UCSD-AML1 (cell line): ENCODE data around the gene DNAJC12.
"Not testable (repeated sequence)": the region's sequence is repeated elsewhere in the genome, so short reads cannot be mapped to it uniquely, and the experiment has no call there.

ENCODE experiments used
- DNase-seq: peaks from one replicate; lab custom pipeline; 2025; ENCODE audit not compliant: unreplicated experiment; lab: John Stamatoyannopoulos, UW

DNAJC12 gene

DNA sequence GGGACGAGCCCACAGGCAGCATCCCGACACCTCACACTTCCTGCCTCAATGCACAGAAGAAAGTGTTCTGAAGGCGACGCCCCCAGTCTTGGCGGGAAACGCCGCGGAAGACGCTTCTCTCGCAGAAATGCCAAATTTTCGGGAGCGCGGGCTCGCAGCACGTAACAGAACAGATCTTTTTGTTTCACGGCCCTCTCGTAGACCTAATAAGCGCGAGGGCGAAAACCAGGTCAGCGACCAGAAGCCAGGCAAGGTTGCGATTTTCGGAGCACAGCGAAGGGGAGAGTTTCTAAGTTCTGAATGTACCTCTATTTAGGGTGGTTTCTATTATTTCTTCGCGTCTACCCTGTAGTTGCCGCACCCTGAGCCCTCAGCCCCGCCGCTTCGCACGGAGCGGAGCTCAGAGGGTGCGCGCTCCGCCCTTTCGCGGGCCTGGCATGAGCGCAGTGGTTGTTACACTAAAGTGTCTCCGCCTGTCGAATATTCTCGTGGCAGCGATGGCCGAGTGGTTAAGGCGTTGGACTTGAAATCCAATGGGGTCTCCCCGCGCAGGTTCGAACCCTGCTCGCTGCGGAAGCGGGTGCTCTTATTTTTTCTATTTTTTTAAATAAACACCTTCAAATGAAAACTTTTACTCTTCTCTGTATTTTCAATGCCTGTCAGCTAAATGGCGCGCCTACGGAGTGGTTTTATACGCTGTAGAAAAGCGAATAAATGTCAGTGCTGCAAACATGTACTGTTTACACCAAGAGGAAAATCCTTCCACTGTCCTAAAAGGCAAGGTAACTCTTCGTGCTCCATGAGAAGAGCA is 73.8 kb downstream of the DNAJC12 start:
- DNase-seq: peak; percentile 96

DNA sequence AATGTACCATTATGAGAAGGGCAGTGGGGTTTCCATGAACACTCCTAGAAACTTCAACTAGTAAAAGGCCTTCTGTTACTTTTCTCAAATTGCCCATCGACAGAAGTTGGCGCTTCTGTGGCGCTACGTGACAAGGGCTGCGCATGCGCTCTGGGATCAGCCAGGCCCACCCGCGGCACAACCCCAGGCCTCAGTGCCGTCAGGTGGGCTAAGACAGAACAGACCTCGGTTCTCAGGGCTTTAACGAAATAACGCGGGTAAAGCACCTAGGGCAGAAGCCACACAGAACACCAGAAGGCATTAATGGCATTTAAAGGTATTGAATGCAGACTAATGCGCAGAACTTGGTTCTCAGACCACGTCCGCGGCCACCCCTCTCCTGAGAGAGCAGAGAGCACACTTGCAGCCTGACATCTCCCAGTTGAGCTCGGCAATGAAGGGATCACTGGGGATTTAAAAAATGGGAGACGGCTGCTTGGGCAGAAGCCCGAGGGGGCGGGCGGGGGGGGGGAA is 74.4 kb downstream of the DNAJC12 start:
- no peak for DNase-seq

DNA sequence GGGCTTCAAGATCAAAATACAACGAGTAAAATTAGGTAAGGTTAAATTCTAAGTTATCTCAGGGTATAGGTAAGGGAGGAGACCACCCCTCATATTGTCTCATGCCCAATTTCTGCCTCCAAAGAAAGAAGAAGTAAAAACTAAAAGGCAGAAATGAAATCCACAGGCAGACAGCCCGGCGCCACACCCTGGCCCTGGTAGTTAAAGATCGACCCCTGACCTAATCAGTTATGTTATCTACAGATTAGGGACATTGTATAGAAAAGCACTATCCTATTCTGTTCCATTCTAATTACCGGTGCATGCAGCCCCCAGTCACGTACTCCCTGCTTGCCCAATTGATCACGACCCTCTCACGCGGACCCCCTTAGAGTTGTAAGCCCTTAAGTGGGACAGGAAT is 75.4 kb downstream of the DNAJC12 start:
- not testable (repeated sequence) for DNase-seq

DNA sequence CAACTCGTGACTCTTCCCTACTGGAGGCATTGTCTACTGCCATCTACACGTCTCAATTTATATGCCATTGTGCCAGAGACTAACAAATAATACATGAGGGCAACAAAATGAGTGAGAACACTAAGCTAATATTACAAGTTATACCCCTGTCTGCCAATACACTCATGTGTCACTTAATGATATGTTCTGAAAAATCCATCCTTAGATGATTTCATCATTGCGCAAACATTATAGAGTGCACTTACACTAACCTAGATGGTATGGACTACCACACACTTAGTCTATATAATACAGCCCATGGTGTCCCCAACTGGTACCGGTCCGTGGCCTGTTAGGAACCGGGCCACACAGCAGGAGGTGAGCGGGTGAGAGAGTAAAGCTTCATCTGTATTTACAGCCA is 77.7 kb downstream of the DNAJC12 start:
- no peak for DNase-seq
